Mesenchymal stem cell (in vitro differentiated cells and primary cell): ENCODE measurements around the gene IRAK1.

Experiments
- DNase-seq: peaks from one replicate; pipeline ENCODE4 v3.0.0-alpha.2; 2013
- H2AFZ ChIP-seq: one replicate; pipeline ENCODE4 v1.6.1; 2013; ENCODE audit warnings: low read depth, mild to moderate bottlenecking, control low read depth, inconsistent platforms, low read length, moderate library complexity
- H2AK5ac ChIP-seq: 2 replicates; pipeline ENCODE4 v1.6.1; 2013; ENCODE audit warnings: low read length, moderate library complexity, mild to moderate bottlenecking, inconsistent platforms; ENCODE audit not compliant: severe bottlenecking
- H2BK120ac ChIP-seq: one replicate; pipeline ENCODE4 v1.6.1; 2013; ENCODE audit warnings: low read depth, mild to moderate bottlenecking, inconsistent platforms, low read length, moderate library complexity
- H2BK12ac ChIP-seq, 2 experiments: one replicate each; pipeline ENCODE4 v1.6.1; 2013; ENCODE audit warnings: inconsistent platforms in 2 of 2, low read length in 2 of 2, mild to moderate bottlenecking in 2 of 2, moderate library complexity in 2 of 2, control low read depth in 1 of 2
- H2BK15ac ChIP-seq: one replicate; pipeline ENCODE4 v1.6.1; 2013; ENCODE audit warnings: mild to moderate bottlenecking, low read depth, inconsistent platforms; ENCODE audit not compliant: poor library complexity, severe bottlenecking
- H2BK5ac ChIP-seq: 2 replicates; pipeline ENCODE4 v1.6.1; 2013; ENCODE audit warnings: low read depth, mild to moderate bottlenecking, low read length, control low read depth, inconsistent platforms; ENCODE audit not compliant: poor library complexity, severe bottlenecking
- H3K14ac ChIP-seq, 2 experiments: one replicate each; pipeline ENCODE4 v1.6.1; 2013; ENCODE audit warnings: inconsistent platforms in 2 of 2, low read length in 2 of 2, control low read depth in 1 of 2, mild to moderate bottlenecking in 1 of 2, moderate library complexity in 1 of 2
- H3K18ac ChIP-seq, 2 experiments: one replicate each; pipeline ENCODE4 v1.6.1; 2013; ENCODE audit warnings: inconsistent platforms in 2 of 2, low read length in 2 of 2, control low read depth in 1 of 2, low read depth in 1 of 2, mild to moderate bottlenecking in 1 of 2
- H3K23ac ChIP-seq, 2 experiments: one replicate each; pipeline ENCODE4 v1.6.1; 2013; ENCODE audit warnings: inconsistent platforms in 2 of 2, low read length in 2 of 2, mild to moderate bottlenecking in 2 of 2, moderate library complexity in 2 of 2, control low read depth in 1 of 2
- H3K27ac ChIP-seq: 2 replicates; pipeline ENCODE4 v1.5.1; 2013; ENCODE audit warnings: mild to moderate bottlenecking, moderate library complexity, low read length, control low read depth, inconsistent platforms; ENCODE audit not compliant: poor library complexity, severe bottlenecking
- H3K27me3 ChIP-seq, 2 experiments: 2 replicates each; pipeline versions ENCODE4 v1.6.1 to v1.7.0; 2013; ENCODE audit warnings: low read length in 2 of 2, mild to moderate bottlenecking in 2 of 2, moderate library complexity in 2 of 2, control low read depth in 1 of 2, inconsistent platforms in 1 of 2; ENCODE audit not compliant: control insufficient read depth in 1 of 2, insufficient read depth in 1 of 2
- H3K36me3 ChIP-seq, 2 experiments: 2 replicates each; pipeline versions ENCODE4 v1.6.1 to v1.7.0; 2013; ENCODE audit warnings: low read length in 2 of 2, control low read depth in 1 of 2, inconsistent platforms in 1 of 2, low read depth in 1 of 2, mild to moderate bottlenecking in 1 of 2; ENCODE audit not compliant: insufficient read depth in 2 of 2, control insufficient read depth in 1 of 2
- H3K4ac ChIP-seq, 2 experiments: one replicate each; pipeline ENCODE4 v1.6.1; 2013; ENCODE audit warnings: inconsistent platforms in 2 of 2, low read length in 2 of 2, mild to moderate bottlenecking in 2 of 2, moderate library complexity in 2 of 2, control low read depth in 1 of 2, low read depth in 1 of 2
- H3K4me1 ChIP-seq: 2 replicates; pipeline ENCODE4 v1.6.1; 2013; ENCODE audit warnings: low read depth, low read length, control low read depth; ENCODE audit not compliant: control insufficient read depth, insufficient read depth
- H3K4me2 ChIP-seq: 2 replicates; pipeline ENCODE4 v1.6.1; 2013; ENCODE audit warnings: low read length, mild to moderate bottlenecking, inconsistent platforms; ENCODE audit not compliant: poor library complexity, severe bottlenecking
- H3K4me3 ChIP-seq, 2 experiments: 2 replicates each; pipeline versions ENCODE4 v1.5.1 to v1.7.0; 2013; ENCODE audit warnings: low read length in 2 of 2, mild to moderate bottlenecking in 2 of 2, control low read depth in 1 of 2, low read depth in 1 of 2; ENCODE audit not compliant: insufficient read depth in 1 of 2
- H3K79me1 ChIP-seq: replicated peaks from 2 replicates; pipeline ENCODE4 v1.6.1; 2013; ENCODE audit warnings: mild to moderate bottlenecking, control low read depth, low read length, inconsistent platforms; ENCODE audit not compliant: poor library complexity, severe bottlenecking
- H3K9ac ChIP-seq: 2 replicates; pipeline ENCODE4 v1.7.0; 2013; ENCODE audit warnings: mild to moderate bottlenecking, low read length, moderate library complexity
- H3K9me3 ChIP-seq: 2 replicates; pipeline ENCODE4 v1.7.0; 2013; ENCODE audit warnings: mild to moderate bottlenecking, low read length; ENCODE audit not compliant: control insufficient read depth
- H4K8ac ChIP-seq: one replicate; pipeline ENCODE4 v1.6.1; 2013; ENCODE audit warnings: inconsistent platforms, mild to moderate bottlenecking, low read length, moderate library complexity
- H4K91ac ChIP-seq: one replicate; pipeline ENCODE4 v1.6.1; 2013; ENCODE audit warnings: mild to moderate bottlenecking, low read length, inconsistent platforms
- WGBS: methylation state at CpG from one replicate; pipeline ENCODE4 v1.1.7; 2013; ENCODE audit warnings: mixed read lengths; 5-methylcytosine and 5-hydroxymethylcytosine counted together

IRAK1 gene

GRCh38 chrX:153993978-153994377, 25.7 kb downstream of the IRAK1 start:
- H3K18ac ChIP-seq = no peak overlapping the region
- no peak overlapping the region for H3K4ac ChIP-seq
- H3K4me3 ChIP-seq = no peak overlapping the region
- H2BK120ac ChIP-seq = no peak overlapping the region
- no peak overlapping the region for H3K14ac ChIP-seq
- H3K27me3 ChIP-seq = peaks cover 0 to 26% of the 10 kb centered on the region in 2 experiments
- no peak overlapping the region for H3K27ac ChIP-seq
- H3K9ac ChIP-seq = no peak overlapping the region
- DNase-seq = no peak
- no peak overlapping the region for H2BK12ac ChIP-seq
- no peaks in the 10 kb centered on the region for H3K36me3 ChIP-seq
- H2BK15ac ChIP-seq = no peak overlapping the region
- no peak overlapping the region for H2AFZ ChIP-seq
- H3K4me2 ChIP-seq = no peak overlapping the region
- WGBS = 63% methylated on average over 8 of the region's 10 CpGs
- no peaks in the 10 kb centered on the region for H3K4me1 ChIP-seq
- no peaks in the 10 kb centered on the region for H3K79me1 ChIP-seq
- no peak overlapping the region for H2BK5ac ChIP-seq
- no peak overlapping the region for H4K91ac ChIP-seq
- H3K9me3 ChIP-seq = no peaks in the 10 kb centered on the region
- no peak overlapping the region for H4K8ac ChIP-seq
- no peak overlapping the region for H3K23ac ChIP-seq
- H2AK5ac ChIP-seq = no peak overlapping the region

- no peak overlapping the region for H3K27ac ChIP-seq
- no peaks in the 10 kb centered on the region for H3K4me1 ChIP-seq
- no peak overlapping the region for H3K4me3 ChIP-seq
- 94% methylated on average over 10 of the region's 12 CpGs for WGBS
- no peaks in the 10 kb centered on the region for H3K79me1 ChIP-seq
- no peak overlapping the region for H3K4me2 ChIP-seq
- no peak overlapping the region for H3K4ac ChIP-seq
- H4K8ac ChIP-seq = no peak overlapping the region
- no peak overlapping the region for H2AFZ ChIP-seq
- H3K18ac ChIP-seq = no peak overlapping the region
- H3K23ac ChIP-seq = no peak overlapping the region
- H2BK12ac ChIP-seq = no peak overlapping the region
- no peak overlapping the region for H3K14ac ChIP-seq
- DNase-seq = no peak
- H3K36me3 ChIP-seq = no peaks in the 10 kb centered on the region
- peaks cover 0 to 29% of the 10 kb centered on the region in 2 experiments for H3K27me3 ChIP-seq
- H4K91ac ChIP-seq = no peak overlapping the region
- no peaks in the 10 kb centered on the region for H3K9me3 ChIP-seq
- H2AK5ac ChIP-seq = no peak overlapping the region
- no peak overlapping the region for H2BK15ac ChIP-seq
- H2BK120ac ChIP-seq = no peak overlapping the region
- no peak overlapping the region for H3K9ac ChIP-seq
- no peak overlapping the region for H2BK5ac ChIP-seq
These were observed 26.6 kb downstream of the IRAK1 start for GRCh38 chrX:153993079-153993478.

DNA sequence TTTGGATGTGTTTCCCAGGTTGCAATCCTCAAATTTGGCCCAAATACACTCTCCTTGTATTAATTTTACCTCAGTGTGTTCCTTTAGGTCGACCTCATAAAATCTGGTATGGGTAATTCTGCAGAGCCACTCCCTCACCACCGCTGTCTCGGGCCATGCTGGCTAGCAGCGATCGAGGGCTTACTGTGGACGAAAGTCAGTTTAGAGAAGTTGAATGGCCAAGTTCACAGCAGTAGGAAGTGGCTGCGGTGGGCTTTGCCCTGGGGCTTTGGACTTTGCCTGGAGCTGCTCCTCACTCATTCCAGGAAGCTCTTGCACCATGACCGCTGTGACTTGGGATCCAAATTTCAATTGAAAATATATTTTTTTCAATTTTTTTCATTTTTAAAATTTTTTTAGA, 27.5 kb downstream of the IRAK1 start:
- Histone ChIP-seq H3K4me3 (no peak overlapping the region), H3K23ac (no peak overlapping the region), H3K9ac (no peak overlapping the region), H3K27ac (no peak overlapping the region), H2BK12ac (no peak overlapping the region), H3K27me3 (peaks cover 0 to 25% of the 10 kb centered on the region in 2 experiments), H3K4me1 (no peaks in the 10 kb centered on the region), H2AFZ (no peak overlapping the region), H3K79me1 (no peaks in the 10 kb centered on the region), H3K18ac (no peak overlapping the region), H2AK5ac (no peak overlapping the region), H3K36me3 (no peaks in the 10 kb centered on the region), H3K4me2 (no peak overlapping the region), H4K91ac (no peak overlapping the region), H3K9me3 (no peaks in the 10 kb centered on the region), H3K4ac (no peak overlapping the region), H2BK15ac (no peak overlapping the region), H3K14ac (no peak overlapping the region), H2BK120ac (no peak overlapping the region), H4K8ac (no peak overlapping the region), H2BK5ac (no peak overlapping the region)
- WGBS = 98% methylated on average over 7 of the region's 8 CpGs
- no peak for DNase-seq

DNA sequence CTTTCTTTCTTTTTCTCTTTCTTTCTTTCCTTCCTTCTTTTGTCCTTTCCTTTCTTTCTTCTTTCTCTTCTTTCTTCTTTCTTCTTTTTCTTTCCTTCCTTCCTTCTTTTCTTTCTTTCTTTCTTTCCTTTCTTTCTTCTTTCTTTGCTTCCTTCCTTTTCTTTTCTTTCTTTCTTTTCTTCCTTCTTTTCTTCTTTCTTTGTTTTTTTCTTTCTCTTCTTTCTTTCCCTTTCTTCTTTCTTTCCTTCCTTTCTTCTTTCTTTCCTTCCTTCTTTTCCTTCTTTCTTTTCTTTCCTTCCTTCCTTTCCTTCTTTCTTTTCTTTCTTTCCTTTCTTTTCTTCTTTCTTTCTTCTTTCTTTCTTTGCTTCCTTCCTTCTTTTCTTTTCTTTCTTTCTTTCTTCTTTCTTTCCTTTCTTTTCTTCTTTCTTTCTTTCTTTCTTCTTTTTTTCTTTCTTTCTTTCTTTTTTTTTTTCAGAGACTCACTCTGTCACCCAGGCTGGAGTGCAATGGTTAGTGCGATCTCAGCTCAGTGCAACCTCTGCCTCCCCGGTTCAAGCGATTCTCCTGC, 28.6 kb downstream of the IRAK1 start:
- Histone ChIP-seq H2BK12ac (no peak overlapping the region), H3K4ac (no peak overlapping the region), H3K4me2 (no peak overlapping the region), H3K9ac (no peak overlapping the region), H2BK5ac (no peak overlapping the region), H3K14ac (no peak overlapping the region), H2BK120ac (no peak overlapping the region), H4K91ac (no peak overlapping the region), H4K8ac (no peak overlapping the region), H3K27me3 (peaks cover 0 to 18% of the 10 kb centered on the region in 2 experiments), H2AK5ac (no peak overlapping the region), H3K4me3 (no peak overlapping the region), H3K27ac (no peak overlapping the region), H3K79me1 (no peaks in the 10 kb centered on the region), H2AFZ (no peak overlapping the region), H3K18ac (no peak overlapping the region), H3K23ac (no peak overlapping the region), H3K9me3 (no peaks in the 10 kb centered on the region), H2BK15ac (no peak overlapping the region), H3K4me1 (no peaks in the 10 kb centered on the region), H3K36me3 (no peaks in the 10 kb centered on the region)
- no peak for DNase-seq
- WGBS = 92% methylated on average over 1 of the region's 3 CpGs
